ENCODE results near the gene PFKFB4.

GRCh38 chr3:48588230-48588629, 31.6 kb upstream of the PFKFB4 start:
- TF ChIP-seq EZH2 (IDR thresholded peaks at IDR 0.05; ENCODE audit: low read depth, unreplicated experiment) (no peak), NANOG (IDR thresholded peaks at IDR 0.05; ENCODE audit: borderline replicate concordance) (no peak), CTCF (conservative IDR thresholded peaks at IDR 0.05; ENCODE audit: low read depth in 2 of 2) (no peak)
